Parathyroid adenoma (tissue), 2 donors: Measurements from ENCODE around the gene UQCR11.

Experiments used
- H2AFZ ChIP-seq: fragments of 300-600 bp; sonication (generic); one replicate; pipeline ENCODE4 v1.7.0; 2017; ENCODE audit warnings: antibody characterized with exemption, mild to moderate bottlenecking
- H3K27ac ChIP-seq: fragments of 300-600 bp; sonication (generic); one replicate; pipeline ENCODE4 v1.7.0; 2017
- H3K27me3 ChIP-seq: fragments of 300-600 bp; sonication (generic); one replicate; pipeline ENCODE4 v1.7.0; 2017; ENCODE audit warnings: low read length; ENCODE audit not compliant: control insufficient read depth, insufficient read depth
- H3K36me3 ChIP-seq: fragments of 300-600 bp; sonication (generic); one replicate; pipeline ENCODE4 v1.7.0; 2017; ENCODE audit warnings: low read length; ENCODE audit not compliant: control insufficient read depth, insufficient read depth
- H3K4me1 ChIP-seq: fragments of 300-600 bp; sonication (generic); one replicate; pipeline ENCODE4 v1.7.0; 2017; ENCODE audit warnings: control low read depth
- H3K4me2 ChIP-seq: fragments of 300-600 bp; sonication (generic); one replicate; pipeline ENCODE4 v1.7.0; 2017; ENCODE audit warnings: low read length
- H3K4me3 ChIP-seq: fragments of 300-600 bp; sonication (generic); one replicate; pipeline ENCODE4 v1.7.0; 2017; ENCODE audit warnings: low read depth, low read length
- H3K79me2 ChIP-seq: fragments of 300-600 bp; sonication (generic); one replicate; pipeline ENCODE4 v1.7.0; 2017; ENCODE audit warnings: control low read depth
- H3K9ac ChIP-seq: fragments of 300-600 bp; sonication (generic); one replicate; pipeline ENCODE4 v1.7.0; 2017; ENCODE audit warnings: mild to moderate bottlenecking
- H3K9me3 ChIP-seq: fragments of 300-600 bp; sonication (generic); one replicate; pipeline ENCODE4 v1.7.0; 2017; ENCODE audit warnings: low read length; ENCODE audit not compliant: control insufficient read depth
- TF ChIP-seq, protein P1 (sequence below): fragments of 300-600 bp; sonication (generic); IDR thresholded peaks from one replicate; pipeline ENCODE4 v1.7.0; 2017; ENCODE audit warnings: antibody characterized with exemption, mild to moderate bottlenecking
- donor health status: primary hyperparathyroidism.

Gene UQCR11

DNA sequence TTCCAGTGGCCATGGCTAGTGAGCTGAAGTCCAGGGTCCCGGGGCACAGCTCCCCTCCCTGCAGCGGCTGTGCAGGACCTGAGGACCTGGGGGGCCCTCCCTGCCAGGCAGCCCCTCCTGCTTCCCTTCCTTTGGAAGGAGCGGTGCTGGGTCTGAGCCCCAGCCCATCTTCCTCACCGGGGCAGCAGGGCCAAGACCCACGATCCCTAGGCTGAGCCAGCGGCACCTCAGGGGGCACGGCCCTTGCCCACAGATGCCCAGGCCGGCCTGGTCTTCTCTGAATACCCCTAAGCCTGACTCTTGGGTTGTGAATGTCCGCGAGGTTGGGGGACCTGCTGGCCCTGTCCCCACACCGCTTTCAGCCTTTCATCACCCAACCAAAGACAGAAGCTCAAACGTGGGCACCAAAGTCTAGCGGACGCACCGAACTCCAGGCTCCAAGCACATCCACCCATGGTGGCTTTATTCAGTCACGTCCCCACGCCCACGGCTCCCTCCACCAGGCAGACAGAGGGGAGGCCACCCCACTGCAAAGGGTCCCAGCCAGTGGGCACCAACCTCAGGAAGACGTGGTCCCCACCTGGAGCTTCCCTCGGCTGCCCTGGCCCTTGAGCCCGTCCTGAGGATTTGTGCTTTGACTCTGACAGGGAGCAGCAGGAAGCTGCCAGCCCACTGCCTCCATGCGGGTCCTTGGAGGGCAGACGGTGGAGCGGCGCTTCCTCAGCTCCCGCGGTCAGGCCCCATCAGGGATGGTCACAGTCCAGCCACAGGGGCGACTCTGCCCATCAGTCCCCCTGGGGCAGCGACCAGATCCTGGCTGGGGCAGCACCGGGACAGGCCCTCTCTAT lies 28.8 kb downstream of the UQCR11 start:
- H3K36me3 ChIP-seq = no peaks in the 10 kb centered on the region

DNA sequence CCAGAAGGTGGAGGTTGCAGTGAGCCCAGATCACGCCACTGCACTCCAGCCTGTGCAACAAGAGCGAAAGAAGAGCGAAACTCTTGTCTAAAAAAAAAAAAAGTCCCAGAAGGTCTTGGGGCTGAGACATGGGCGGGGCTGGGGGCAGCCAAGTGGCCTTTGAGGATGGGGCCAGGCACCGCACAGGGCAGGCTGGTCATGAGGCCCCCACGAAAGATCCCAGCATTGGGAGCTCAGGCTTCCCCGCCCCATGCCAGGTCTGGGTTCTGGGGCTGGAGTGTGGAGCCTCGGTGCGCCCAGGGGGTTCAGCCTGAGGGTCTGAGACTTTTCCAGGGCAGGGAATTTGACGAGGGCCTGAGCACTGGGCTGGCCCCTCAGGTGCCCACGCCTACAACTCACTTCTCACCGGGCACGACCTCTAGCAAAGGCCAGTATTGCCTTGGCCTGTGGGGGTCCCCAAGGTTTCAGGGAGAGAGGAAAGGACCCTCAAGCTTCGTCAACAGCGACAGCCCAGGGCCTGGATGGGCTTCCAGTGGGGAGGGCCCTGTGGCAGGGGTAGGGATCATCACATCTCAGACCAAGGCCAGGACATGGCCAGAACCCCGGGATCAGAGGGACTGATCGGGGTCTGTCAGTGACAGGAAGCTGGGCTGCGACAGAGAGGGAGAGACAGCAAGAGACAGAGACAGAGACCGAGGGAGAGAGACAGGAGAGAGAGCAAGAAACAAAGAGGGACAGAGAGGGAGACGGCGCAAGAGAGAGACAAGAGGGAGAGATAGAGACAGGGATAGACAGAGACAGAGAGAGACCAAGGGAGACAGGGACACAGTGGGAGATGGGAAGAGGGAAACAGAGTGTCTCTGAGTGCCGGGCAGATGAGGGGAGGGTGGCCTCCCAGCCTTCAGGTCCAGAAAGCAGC lies 29.7 kb downstream of the UQCR11 start:
- Histone ChIP-seq H3K4me1 (no peaks in the 10 kb centered on the region), H3K4me3 (no peak overlapping the region), H2AFZ (no peak overlapping the region), H3K79me2 (no peaks in the 10 kb centered on the region), H3K9me3 (no peaks in the 10 kb centered on the region), H3K27ac (no peak overlapping the region), H3K4me2 (no peak overlapping the region), H3K36me3 (no peaks in the 10 kb centered on the region), H3K27me3 (no peaks in the 10 kb centered on the region), H3K9ac (no peak overlapping the region)
- TF ChIP-seq, protein P1, sequence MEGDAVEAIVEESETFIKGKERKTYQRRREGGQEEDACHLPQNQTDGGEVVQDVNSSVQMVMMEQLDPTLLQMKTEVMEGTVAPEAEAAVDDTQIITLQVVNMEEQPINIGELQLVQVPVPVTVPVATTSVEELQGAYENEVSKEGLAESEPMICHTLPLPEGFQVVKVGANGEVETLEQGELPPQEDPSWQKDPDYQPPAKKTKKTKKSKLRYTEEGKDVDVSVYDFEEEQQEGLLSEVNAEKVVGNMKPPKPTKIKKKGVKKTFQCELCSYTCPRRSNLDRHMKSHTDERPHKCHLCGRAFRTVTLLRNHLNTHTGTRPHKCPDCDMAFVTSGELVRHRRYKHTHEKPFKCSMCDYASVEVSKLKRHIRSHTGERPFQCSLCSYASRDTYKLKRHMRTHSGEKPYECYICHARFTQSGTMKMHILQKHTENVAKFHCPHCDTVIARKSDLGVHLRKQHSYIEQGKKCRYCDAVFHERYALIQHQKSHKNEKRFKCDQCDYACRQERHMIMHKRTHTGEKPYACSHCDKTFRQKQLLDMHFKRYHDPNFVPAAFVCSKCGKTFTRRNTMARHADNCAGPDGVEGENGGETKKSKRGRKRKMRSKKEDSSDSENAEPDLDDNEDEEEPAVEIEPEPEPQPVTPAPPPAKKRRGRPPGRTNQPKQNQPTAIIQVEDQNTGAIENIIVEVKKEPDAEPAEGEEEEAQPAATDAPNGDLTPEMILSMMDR = no peak

More for the DNA sequence above, 28.8 kb downstream of the UQCR11 start:
- Histone ChIP-seq H3K27me3 (no peaks in the 10 kb centered on the region), H3K4me3 (no peak overlapping the region), H3K4me2 (no peak overlapping the region), H2AFZ (no peak overlapping the region), H3K9ac (no peak overlapping the region), H3K9me3 (no peaks in the 10 kb centered on the region), H3K4me1 (no peaks in the 10 kb centered on the region), H3K79me2 (no peaks in the 10 kb centered on the region), H3K27ac (no peak overlapping the region)
- TF ChIP-seq, protein P1 = no peak

DNA sequence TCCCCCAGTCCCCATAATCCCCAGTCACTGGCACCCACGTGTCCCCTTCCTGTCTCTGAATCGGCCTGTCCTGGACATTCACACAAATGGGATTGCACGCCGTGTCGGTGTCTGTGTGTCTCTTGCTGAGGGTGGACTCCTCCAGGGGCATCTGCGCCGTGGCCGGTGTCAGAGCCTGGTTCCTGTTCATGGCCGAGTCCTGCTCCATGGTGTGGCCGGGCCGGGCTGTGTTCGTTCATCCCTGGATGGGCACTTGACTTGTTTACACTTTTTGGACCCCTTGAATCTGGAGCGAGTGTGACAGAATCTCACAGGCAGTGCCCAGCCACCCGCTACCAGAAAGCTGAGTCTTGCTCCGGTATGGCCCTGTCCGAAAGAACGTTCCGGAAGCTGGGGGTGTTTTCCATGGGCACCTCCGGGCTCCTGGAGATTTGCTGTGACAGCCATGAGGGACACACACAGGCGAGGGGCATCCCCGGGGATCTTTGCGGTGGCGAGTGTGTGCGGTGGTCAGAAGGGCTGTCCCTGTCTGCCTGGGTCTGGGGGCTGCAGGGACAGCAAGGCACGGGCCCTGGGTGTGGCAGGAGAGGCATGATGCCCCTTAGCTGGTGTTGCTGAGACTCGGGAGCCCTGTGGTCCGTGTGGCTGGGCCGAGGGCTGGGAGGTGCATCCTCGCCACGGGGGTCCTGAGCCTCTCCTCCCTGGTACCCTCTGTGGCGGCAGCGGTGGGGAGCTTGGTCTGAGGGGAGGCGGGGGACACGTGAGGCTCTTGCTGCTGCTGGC lies 30.7 kb downstream of the UQCR11 start:
- TF ChIP-seq, protein P1 = no peak
- H3K4me2 ChIP-seq = no peak overlapping the region
- H3K4me3 ChIP-seq = no peak overlapping the region
- H3K9me3 ChIP-seq = no peaks in the 10 kb centered on the region
- H3K9ac ChIP-seq = no peak overlapping the region
- no peaks in the 10 kb centered on the region for H3K36me3 ChIP-seq
- no peak overlapping the region for H3K27ac ChIP-seq
- no peaks in the 10 kb centered on the region for H3K27me3 ChIP-seq
- no peaks in the 10 kb centered on the region for H3K79me2 ChIP-seq
- no peak overlapping the region for H2AFZ ChIP-seq
- H3K4me1 ChIP-seq = no peaks in the 10 kb centered on the region

DNA sequence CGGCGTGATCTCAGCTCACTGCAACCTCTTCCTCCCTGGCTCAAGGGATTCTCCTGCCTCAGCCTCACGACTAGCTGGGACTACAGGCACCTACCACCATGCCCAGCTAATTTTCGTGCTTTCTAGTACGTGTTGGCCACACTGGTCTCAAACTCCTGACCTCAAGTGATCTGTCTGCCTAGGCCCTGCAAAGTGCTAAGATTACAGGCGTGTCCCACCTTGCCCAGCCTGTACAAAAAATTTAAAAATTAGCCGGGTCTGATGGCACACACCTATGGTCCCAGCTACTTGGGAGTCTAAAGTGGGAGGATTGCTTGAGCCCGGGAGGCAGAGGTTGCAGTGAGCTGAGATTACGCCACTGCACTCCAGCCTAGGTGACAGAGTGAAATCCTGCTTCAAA lies 32.5 kb downstream of the UQCR11 start:
- TF ChIP-seq, protein P1 = no peak
- H3K4me1 ChIP-seq = no peaks in the 10 kb centered on the region
- H3K4me2 ChIP-seq = no peak overlapping the region
- no peak overlapping the region for H3K27ac ChIP-seq
- H3K27me3 ChIP-seq = no peaks in the 10 kb centered on the region
- H3K9me3 ChIP-seq = no peaks in the 10 kb centered on the region
- H3K36me3 ChIP-seq = no peaks in the 10 kb centered on the region
- no peak overlapping the region for H3K4me3 ChIP-seq
- no peak overlapping the region for H2AFZ ChIP-seq
- no peaks in the 10 kb centered on the region for H3K79me2 ChIP-seq
- H3K9ac ChIP-seq = no peak overlapping the region
